Astrocyte (in vitro differentiated cells and primary cell): Measurements from ENCODE around the gene SPX. TPM values are rescaled to one million over a fixed set of nuclear protein-coding genes. Genes with fewer than 3 reads are reported as not detected.

Experiments
- DNase-seq: peaks from one replicate; pipeline ENCODE4 v3.0.0-alpha.2; 2010; ENCODE audit warnings: low read depth
- FAIRE-seq: peaks from 2 replicates; lab custom pipeline; 2011; peaks lifted over from hg19 to GRCh38; lab: Jason Lieb, UNC
- H2AFZ ChIP-seq: 2 replicates; pipeline ENCODE4 v1.6.0; 2012; ENCODE audit warnings: low read depth, low read length, inconsistent platforms
- H3K27ac ChIP-seq: 2 replicates; pipeline ENCODE4 v1.5.1; 2011; ENCODE audit warnings: low read depth, low read length, inconsistent platforms
- H3K27me3 ChIP-seq: 2 replicates; pipeline ENCODE4 v1.6.0; 2011; ENCODE audit warnings: low read length, inconsistent platforms; ENCODE audit not compliant: insufficient read depth
- H3K36me3 ChIP-seq: 2 replicates; pipeline ENCODE4 v1.5.1; 2011; ENCODE audit warnings: low read length, inconsistent platforms; ENCODE audit not compliant: insufficient read depth
- H3K4me1 ChIP-seq: 2 replicates; pipeline ENCODE4 v1.5.1; 2011; ENCODE audit warnings: low read length, inconsistent platforms; ENCODE audit not compliant: insufficient read depth
- H3K4me2 ChIP-seq: 2 replicates; pipeline ENCODE4 v1.6.0; 2012; ENCODE audit warnings: low read length, inconsistent platforms
- H3K4me3 ChIP-seq: 2 replicates; pipeline ENCODE4 v1.5.1; 2011; ENCODE audit warnings: low read depth, mild to moderate bottlenecking, low read length, inconsistent platforms; ENCODE audit not compliant: insufficient read depth
- H3K79me2 ChIP-seq: 2 replicates; pipeline ENCODE4 v1.6.0; 2012; ENCODE audit warnings: mild to moderate bottlenecking, low read length, inconsistent platforms; ENCODE audit not compliant: insufficient read depth
- H3K9ac ChIP-seq: 2 replicates; pipeline ENCODE4 v1.6.0; 2012; ENCODE audit warnings: mild to moderate bottlenecking, low read length, inconsistent platforms
- H3K9me3 ChIP-seq: 2 replicates; pipeline ENCODE4 v1.5.1; 2012; ENCODE audit warnings: low read depth, mild to moderate bottlenecking, low read length, inconsistent platforms; ENCODE audit not compliant: insufficient read depth
- H4K20me1 ChIP-seq: 2 replicates; pipeline ENCODE4 v1.6.0; 2012; ENCODE audit warnings: low read length, inconsistent platforms; ENCODE audit not compliant: insufficient read depth
- H3K27ac Mint-ChIP-seq: one replicate; pipeline ENCODE4 v1.8.0; 2021; ENCODE audit warnings: mild to moderate bottlenecking, mixed read lengths; ENCODE audit not compliant: unreplicated experiment
- H3K27me3 Mint-ChIP-seq: one replicate; pipeline ENCODE4 v1.8.0; 2021; ENCODE audit warnings: low read depth, mixed read lengths; ENCODE audit not compliant: unreplicated experiment
- H3K36me3 Mint-ChIP-seq: one replicate; pipeline ENCODE4 v1.8.0; 2021; ENCODE audit warnings: low read depth, mixed read lengths; ENCODE audit not compliant: unreplicated experiment
- H3K4me1 Mint-ChIP-seq: one replicate; pipeline ENCODE4 v1.8.0; 2021; ENCODE audit warnings: low read depth, mixed read lengths; ENCODE audit not compliant: unreplicated experiment
- H3K4me3 Mint-ChIP-seq: one replicate; pipeline ENCODE4 v1.8.0; 2021; ENCODE audit warnings: mild to moderate bottlenecking, moderate library complexity, mixed read lengths; ENCODE audit not compliant: unreplicated experiment
- H3K9me3 Mint-ChIP-seq: one replicate; pipeline ENCODE4 v1.8.0; 2021; ENCODE audit warnings: mild to moderate bottlenecking, mixed read lengths; ENCODE audit not compliant: unreplicated experiment
- CTCF ChIP-seq: IDR thresholded peaks from 2 replicates; pipeline ENCODE4 v1.5.1; 2011; ENCODE audit warnings: low read depth, mild to moderate bottlenecking, inconsistent platforms, low read length, moderate library complexity; ENCODE audit not compliant: insufficient read depth
- EZH2 ChIP-seq: IDR thresholded peaks from 2 replicates; pipeline ENCODE4 v1.6.1; 2012; ENCODE audit warnings: mild to moderate bottlenecking, low read length, inconsistent platforms; ENCODE audit not compliant: insufficient read depth
- total RNA-seq: library from RNA; stranded (reverse); gene quantifications from 2 replicates; pipeline ENCODE4 v1.2.1, GENCODE V29; 2021

The SPX gene
- total RNA-seq, 1 donor from 2014 or later: 26.1 TPM

GRCh38 chr12:21576431-21576830 lies 50.3 kb downstream of the SPX start:
- no peak overlapping the region for H3K4me3 ChIP-seq
- H3K27me3 Mint-ChIP-seq: no peaks in the 10 kb centered on the region
- H3K79me2 ChIP-seq: no peaks in the 10 kb centered on the region
- H3K9me3 Mint-ChIP-seq: no peaks in the 10 kb centered on the region
- no peaks in the 10 kb centered on the region for H3K4me1 Mint-ChIP-seq
- no peak overlapping the region for H3K27ac ChIP-seq
- H3K4me1 ChIP-seq: no peaks in the 10 kb centered on the region
- H3K9ac ChIP-seq: no peak overlapping the region
- no peak overlapping the region for H2AFZ ChIP-seq
- DNase-seq (no peak), FAIRE-seq (no peak)
- no peaks in the 10 kb centered on the region for H3K36me3 ChIP-seq
- TF ChIP-seq CTCF (no peak), EZH2 (no peak)
- H3K4me2 ChIP-seq: no peak overlapping the region
- H3K36me3 Mint-ChIP-seq: no peaks in the 10 kb centered on the region
- no peaks in the 10 kb centered on the region for H4K20me1 ChIP-seq
- H3K4me3 Mint-ChIP-seq: no peak overlapping the region
- no peaks in the 10 kb centered on the region for H3K9me3 ChIP-seq
- no peaks in the 10 kb centered on the region for H3K27me3 ChIP-seq
- H3K27ac Mint-ChIP-seq: no peak overlapping the region

GRCh38 chr12:21577516-21577915 lies 51.4 kb downstream of the SPX start:
- H3K4me1 Mint-ChIP-seq: no peaks in the 10 kb centered on the region
- H3K36me3 ChIP-seq: no peaks in the 10 kb centered on the region
- no peaks in the 10 kb centered on the region for H3K36me3 Mint-ChIP-seq
- H3K27me3 ChIP-seq: no peaks in the 10 kb centered on the region
- H2AFZ ChIP-seq: no peak overlapping the region
- H3K9me3 Mint-ChIP-seq: no peaks in the 10 kb centered on the region
- no peak overlapping the region for H3K4me2 ChIP-seq
- no peak overlapping the region for H3K9ac ChIP-seq
- no peaks in the 10 kb centered on the region for H3K27me3 Mint-ChIP-seq
- no peak overlapping the region for H3K27ac ChIP-seq
- no peak overlapping the region for H3K4me3 Mint-ChIP-seq
- H3K27ac Mint-ChIP-seq: no peak overlapping the region
- DNase-seq: no peak
- H3K79me2 ChIP-seq: no peaks in the 10 kb centered on the region
- H3K9me3 ChIP-seq: no peaks in the 10 kb centered on the region
- H3K4me3 ChIP-seq: no peak overlapping the region
- H4K20me1 ChIP-seq: no peaks in the 10 kb centered on the region
- no peak for FAIRE-seq
- no peak for TF ChIP-seq CTCF
- no peak for TF ChIP-seq EZH2
- H3K4me1 ChIP-seq: no peaks in the 10 kb centered on the region

GRCh38 chr12:21580748-21581516 lies 54.8 kb downstream of the SPX start:
- no peaks in the 10 kb centered on the region for H3K27me3 ChIP-seq
- TF ChIP-seq CTCF: no peak
- no peak for TF ChIP-seq EZH2
- no peak overlapping the region for H3K4me2 ChIP-seq
- no peak overlapping the region for H3K27ac ChIP-seq
- H3K9me3 ChIP-seq: no peaks in the 10 kb centered on the region
- no peaks in the 10 kb centered on the region for H4K20me1 ChIP-seq
- no peak overlapping the region for H2AFZ ChIP-seq
- no peak overlapping the region for H3K27ac Mint-ChIP-seq
- FAIRE-seq (no peak), DNase-seq (no peak)
- no peak overlapping the region for H3K9ac ChIP-seq
- H3K4me1 Mint-ChIP-seq: no peaks in the 10 kb centered on the region
- peaks cover 3% of the 10 kb centered on the region for H3K9me3 Mint-ChIP-seq
- H3K36me3 Mint-ChIP-seq: no peaks in the 10 kb centered on the region
- H3K4me3 ChIP-seq: no peak overlapping the region
- no peaks in the 10 kb centered on the region for H3K79me2 ChIP-seq
- H3K27me3 Mint-ChIP-seq: no peaks in the 10 kb centered on the region
- H3K4me3 Mint-ChIP-seq: no peak overlapping the region
- H3K4me1 ChIP-seq: no peaks in the 10 kb centered on the region
- H3K36me3 ChIP-seq: no peaks in the 10 kb centered on the region
